Measurements from ENCODE around the gene SAE1.

- TF ChIP-seq CTCF (IDR thresholded peaks at IDR 0.05) (no peak), EZH2 (IDR thresholded peaks at IDR 0.05) (no peak), EZH2phosphoT487 (IDR thresholded peaks at IDR 0.05) (no peak)
Measured at GRCh38 chr19:47236072-47236675, 105.5 kb downstream of the SAE1 start.
